Left ventricle myocardium superior (tissue), 1 donor: ENCODE results near the gene PLPPR1. TPM values are rescaled to one million over a fixed set of nuclear protein-coding genes. Genes with fewer than 3 reads are reported as not detected.

Experiments
- ATAC-seq: fragments of 200-7000 bp; cut with Tn5 transposase; one replicate; pipeline ENCODE4 v1.9.1; 2020; ENCODE audit warnings: mild to moderate bottlenecking, moderate library complexity
- DNase-seq: peaks from one replicate; pipeline ENCODE4 v3.0.0-alpha.2; 2020
- intact Hi-C: fragments of 100-400 bp; cut with micrococcal nuclease; formaldehyde crosslinking; loops from one replicate; pipeline ENCODE4 v1.11.0; 2022
- long read RNA-seq: library from polyadenylated mRNA; unstranded; transcript quantifications from one replicate; pipeline ENCODE4 v2.0.0, GENCODE V29; 2021
- total RNA-seq: library from RNA; stranded (reverse); fragmentation: NEBNext Ultra II Directional; extraction: Animal tissue kit (Norgen Biotek cat#: 25700); gene quantifications from one replicate; pipeline ENCODE4 v1.2.1, GENCODE V29; 2021
- donor health status: DM: no; HTN: yes; CAD: no; lungs with severe emphysema.

The PLPPR1 gene
- total RNA-seq: not detected
- long read RNA-seq: 0 reads

DNA sequence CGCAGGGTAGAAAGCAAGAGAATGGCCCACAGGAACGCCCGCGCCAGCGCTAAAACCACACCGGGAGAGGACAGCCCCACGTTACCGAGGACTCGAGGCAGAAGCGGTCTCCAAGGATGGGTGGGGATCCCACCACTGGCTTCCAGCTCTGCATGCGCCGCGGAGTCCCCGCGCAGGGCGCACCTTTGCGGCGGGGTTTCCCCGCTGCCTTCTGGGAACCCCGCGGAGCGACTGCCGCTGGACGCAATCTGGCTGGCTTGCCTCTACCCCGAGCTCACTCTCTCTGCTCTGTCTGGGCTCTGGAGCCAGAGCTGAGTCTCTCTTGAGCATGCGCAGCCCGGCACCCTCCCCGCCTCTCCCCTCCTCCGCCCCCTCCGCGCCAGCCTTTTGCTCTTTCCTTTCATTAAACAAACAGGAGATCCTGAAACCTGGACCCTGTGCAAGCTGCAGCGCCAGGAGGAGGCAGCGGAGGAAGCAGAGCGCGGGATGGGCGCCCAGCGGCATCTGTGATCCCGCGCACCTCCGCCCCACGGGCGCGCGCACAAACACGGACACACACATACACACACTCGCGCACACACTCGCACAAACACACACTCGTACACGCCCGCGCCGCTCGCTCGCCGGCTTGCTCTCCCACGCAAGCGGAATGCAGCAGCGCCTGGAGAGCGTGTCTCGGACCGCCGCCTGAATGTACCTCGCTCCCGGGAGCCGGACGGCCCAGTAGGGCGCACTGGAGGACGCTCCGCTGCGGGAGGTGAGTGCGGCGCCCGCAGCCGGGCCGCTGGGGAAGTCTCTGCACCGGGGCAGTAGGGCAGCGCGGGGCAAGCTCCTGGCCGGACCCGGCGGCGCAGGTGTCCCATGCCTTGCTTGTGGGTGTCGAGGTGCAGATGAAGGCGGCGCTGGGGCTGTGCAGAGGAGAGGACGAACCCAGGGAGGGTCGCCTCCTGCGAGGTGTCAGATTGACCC lies at the start of gene PLPPR1:
Gene PLPPR1, plus strand, starts transcription at position 382 of the 969 bp plus-strand sequence.
- peak; percentile 93 for ATAC-seq

DNA sequence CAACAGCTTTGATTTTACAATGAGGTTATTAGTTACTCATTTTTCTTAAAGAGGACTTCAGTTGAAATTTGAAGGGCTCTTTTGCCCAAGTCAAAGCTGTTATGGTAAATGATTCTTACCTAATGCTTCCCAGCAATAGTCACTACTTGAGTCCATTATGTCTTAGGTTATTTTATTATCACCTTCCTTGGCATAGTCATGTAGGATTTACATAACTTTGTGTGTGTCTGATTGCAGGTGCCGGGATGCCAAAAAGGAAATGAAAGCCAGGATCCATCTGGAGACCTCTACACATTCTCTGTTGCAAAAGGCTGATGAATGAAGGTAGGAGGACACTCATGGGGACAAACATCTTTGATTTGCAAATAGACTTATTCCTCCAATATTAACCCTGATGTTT lies 38.8 kb upstream of the PLPPR1 start:
- intact Hi-C loops: no loop called here

More for the DNA sequence above, at the start of gene PLPPR1:
- DNase-seq: peak; percentile 34
- intact Hi-C loops: no loop called here

GRCh38 chr9:100990605-100991381 lies 37.7 kb upstream of the PLPPR1 start:
- ATAC-seq: no peak
- intact Hi-C loops: no loop called here
- DNase-seq: no peak

More for the DNA sequence above, 38.8 kb upstream of the PLPPR1 start:
- ATAC-seq: no peak
- DNase-seq: no peak

- intact Hi-C loops: no loop called here
- DNase-seq (no peak), ATAC-seq (no peak)
Measured at GRCh38 chr9:100992632-100993031, 35.9 kb upstream of the PLPPR1 start.

- intact Hi-C loops: no loop called here
- ATAC-seq (no peak), DNase-seq (no peak)
Measured at GRCh38 chr9:100999906-101000544, 28.5 kb upstream of the PLPPR1 start.

DNA sequence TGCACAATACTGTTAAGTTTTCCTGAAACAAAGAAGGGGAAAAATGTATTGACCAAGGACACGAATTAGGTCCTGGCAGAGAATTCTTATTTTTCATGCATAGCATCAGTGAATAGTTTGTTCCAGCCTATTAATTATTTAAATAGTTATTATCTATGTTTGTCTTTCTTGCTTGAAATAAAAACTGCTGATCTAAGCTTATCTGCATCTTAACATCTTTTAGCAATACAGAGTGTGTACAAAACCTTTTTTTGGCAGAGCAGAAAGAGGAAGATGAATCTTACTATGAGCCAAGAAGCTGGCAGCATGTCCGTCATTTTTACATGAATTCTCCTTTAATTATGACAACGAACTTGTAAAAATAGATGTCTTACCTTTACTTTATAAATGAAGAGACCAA lies 23.3 kb upstream of the PLPPR1 start:
- DNase-seq (no peak), ATAC-seq (no peak)
- intact Hi-C loops: no loop called here

- no peak for DNase-seq
- intact Hi-C loops: no loop called here
- ATAC-seq: no peak
Measured at GRCh38 chr9:101014566-101014965, 14.0 kb upstream of the PLPPR1 start.

GRCh38 chr9:101018467-101018866 lies 10.1 kb upstream of the PLPPR1 start:
- DNase-seq (no peak), ATAC-seq (no peak)
- intact Hi-C loops: no loop called here

GRCh38 chr9:101022704-101023103 lies 5.8 kb upstream of the PLPPR1 start:
- intact Hi-C loops: no loop called here
- ATAC-seq (no peak), DNase-seq (no peak)

DNA sequence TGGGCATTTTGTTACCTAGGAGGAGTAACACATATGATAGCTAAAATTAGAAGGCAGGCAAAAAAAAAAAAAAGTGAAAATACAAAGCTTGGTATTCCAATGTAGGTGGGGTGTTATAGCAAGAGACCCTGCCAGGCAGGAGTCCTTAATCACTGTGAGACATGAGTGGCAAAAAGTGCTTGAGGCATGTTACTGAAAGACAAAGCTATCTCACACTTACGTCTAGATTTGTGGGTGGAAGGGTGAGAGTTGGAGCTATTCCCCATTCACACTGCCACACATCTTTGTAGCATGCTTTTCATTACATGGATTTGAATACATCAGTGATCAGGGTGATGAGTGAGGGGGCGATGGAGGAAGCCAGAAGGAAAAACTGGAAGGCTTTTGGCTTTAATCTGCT lies 2.6 kb upstream of the PLPPR1 start:
- intact Hi-C loops: no loop called here
- ATAC-seq: no peak
- DNase-seq: no peak

- DNase-seq (no peak), ATAC-seq (no peak)
- intact Hi-C loops: no loop called here
Measured at GRCh38 chr9:101026824-101027223, 1.7 kb upstream of the PLPPR1 start.

GRCh38 chr9:101027236-101027635 lies 1.3 kb upstream of the PLPPR1 start:
- no peak for DNase-seq
- intact Hi-C loops: no loop called here
- ATAC-seq: no peak

DNA sequence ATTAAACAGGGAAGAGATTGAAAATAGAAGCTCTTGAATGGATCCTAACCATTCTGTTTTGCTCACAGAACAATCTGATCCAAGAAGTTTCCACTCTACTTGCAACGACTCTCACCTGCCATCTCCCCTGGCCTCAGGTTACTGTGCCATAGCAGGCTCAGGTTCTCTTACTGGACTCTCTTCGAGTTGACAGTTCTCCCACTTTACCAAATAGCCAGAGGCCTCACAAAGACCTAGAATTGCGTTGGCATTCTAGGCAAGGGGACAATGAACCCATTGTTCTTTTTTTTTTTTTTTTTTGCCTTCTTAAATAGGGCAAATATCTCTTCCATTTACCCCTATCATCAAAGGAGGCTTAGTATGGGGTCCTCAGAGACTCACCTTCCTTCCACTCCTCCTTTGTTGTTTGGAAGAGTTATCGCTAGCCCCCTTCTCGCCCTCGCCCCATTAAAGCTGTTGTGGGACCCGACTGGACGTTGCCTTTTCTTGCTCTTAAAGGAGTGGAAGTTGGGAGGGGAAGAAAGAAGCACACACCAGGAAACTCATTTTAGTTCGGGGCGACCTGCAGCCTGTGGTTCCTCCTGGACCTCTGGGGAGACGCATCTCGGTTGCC lies 688 bp upstream of the PLPPR1 start:
- DNase-seq (no peak), ATAC-seq (no peak)
- intact Hi-C loops: no loop called here

DNA sequence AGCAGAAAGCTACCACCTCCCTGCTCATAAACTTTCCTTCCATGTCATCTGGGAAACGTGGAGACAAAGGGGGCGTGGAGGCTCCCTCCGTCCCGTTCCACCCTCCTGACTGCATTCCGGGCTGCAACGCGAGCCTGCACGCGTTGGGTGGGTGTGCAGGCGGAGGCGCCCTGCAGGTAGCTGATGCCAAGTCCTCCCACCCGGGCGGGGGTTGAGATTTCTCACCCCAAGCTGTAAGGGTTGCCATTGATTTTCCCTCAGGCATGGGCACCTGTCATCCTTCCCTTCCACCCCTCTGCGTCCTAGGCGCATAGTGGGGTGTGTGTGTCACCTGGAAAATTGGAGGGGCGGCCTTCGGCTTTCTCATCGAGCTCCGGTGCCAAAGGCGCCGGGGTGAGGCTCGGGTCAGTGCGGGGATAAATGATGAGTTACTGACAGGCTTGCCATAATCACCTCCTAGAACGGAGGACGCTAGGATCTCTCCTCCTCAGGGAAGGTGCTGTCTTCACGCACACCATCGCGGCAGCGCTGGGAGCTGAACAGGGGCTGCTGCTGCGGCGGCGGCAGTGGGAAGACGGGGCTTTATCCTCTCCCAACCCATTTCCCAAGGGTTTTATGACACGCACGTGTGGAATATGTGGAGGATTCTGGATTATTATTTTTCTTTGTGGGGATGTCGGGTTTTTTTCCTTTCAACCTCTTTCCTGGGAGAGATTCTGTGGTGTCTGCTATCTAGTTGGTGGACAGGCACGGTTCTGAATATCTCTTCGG lies 973 bp downstream of the PLPPR1 start:
- ATAC-seq (no peak), DNase-seq (no peak)
- intact Hi-C loops: no loop called here

DNA sequence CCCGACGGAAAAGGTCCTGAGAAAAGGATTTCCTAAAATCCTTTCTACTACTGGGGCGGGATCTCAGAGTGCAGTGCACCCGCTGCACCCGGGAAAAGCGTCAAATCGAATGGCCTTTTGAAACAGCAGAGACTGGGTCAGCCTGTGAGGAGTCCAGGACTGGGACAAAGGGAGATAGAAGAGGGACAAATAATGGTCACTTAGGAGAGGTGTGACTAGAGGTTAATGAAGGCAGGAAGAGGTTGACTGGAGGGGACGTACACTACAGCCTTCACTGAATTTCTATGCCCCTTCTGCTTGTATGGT lies 1.5 kb downstream of the PLPPR1 start:
- no peak for DNase-seq
- ATAC-seq: no peak
- intact Hi-C loops: no loop called here

- DNase-seq (no peak), ATAC-seq (no peak)
- intact Hi-C loops: no loop called here
Measured at GRCh38 chr9:101032426-101032825, 3.9 kb downstream of the PLPPR1 start.

- no peak for DNase-seq
- no peak for ATAC-seq
- intact Hi-C loops: no loop called here
Measured at GRCh38 chr9:101034222-101034621, 5.7 kb downstream of the PLPPR1 start.

GRCh38 chr9:101035098-101035497 lies 6.6 kb downstream of the PLPPR1 start:
- DNase-seq (no peak), ATAC-seq (no peak)
- intact Hi-C loops: no loop called here

DNA sequence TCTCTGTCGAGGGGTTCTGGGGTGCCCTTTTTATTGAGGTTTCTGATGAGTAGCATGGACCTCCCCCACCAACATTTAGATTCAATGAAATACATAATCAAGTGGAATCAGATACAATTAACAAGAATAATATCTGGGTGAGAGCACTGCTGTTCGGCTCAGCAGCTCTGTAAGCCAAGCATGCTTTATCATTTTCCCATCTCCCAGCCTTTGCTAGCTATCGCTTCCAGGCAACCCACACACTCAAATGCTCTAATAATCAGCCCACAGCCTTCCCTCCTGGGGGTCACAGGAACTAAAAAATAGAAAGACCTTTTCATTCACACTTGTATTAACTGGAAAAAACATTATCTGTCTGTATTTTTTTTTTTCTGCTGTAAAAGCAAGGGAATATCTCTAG lies 8.9 kb downstream of the PLPPR1 start:
- DNase-seq (no peak), ATAC-seq (no peak)
- intact Hi-C loops: no loop called here
